HG03558 (cell line): ENCODE data around the gene LGALS9B.
"Not testable (repeated sequence)": the region's sequence is repeated elsewhere in the genome, so short reads cannot be mapped to it uniquely, and the experiment has no call there.

Experiments used
- ATAC-seq: cut with Tn5 transposase; IDR thresholded peaks from one replicate; pipeline ENCODE4 v1.9.1; 2021; ENCODE audit warnings: moderate number of reproducible peaks; ENCODE audit not compliant: unreplicated experiment; ENCODE audit errors: extremely low read depth

The LGALS9B gene

DNA sequence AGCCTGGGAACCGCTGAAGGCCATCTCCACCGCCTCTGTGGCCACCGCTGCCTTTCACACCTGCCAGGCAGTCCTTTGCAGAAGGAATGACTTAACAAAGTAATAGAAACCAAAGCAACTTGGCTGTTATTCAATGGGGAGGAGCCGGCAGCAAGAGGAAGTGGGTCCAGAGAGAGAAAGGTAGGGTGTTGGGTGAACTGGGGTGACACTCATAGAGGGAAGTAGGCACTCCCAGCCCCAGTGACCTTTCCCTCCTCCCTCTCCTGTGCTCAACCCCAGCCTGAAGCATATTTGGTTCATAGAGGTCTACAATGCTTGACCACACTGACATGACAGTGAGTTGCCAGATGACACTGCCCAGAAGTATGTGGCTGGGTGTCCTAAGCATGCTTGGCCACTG lies at the start of gene LGALS9B:
Gene LGALS9B, minus strand, starts transcription at position 93 of the 400 bp plus-strand sequence. Its CDS starts 69 bp downstream, at position 24.
- peak; percentile 74 for ATAC-seq

DNA sequence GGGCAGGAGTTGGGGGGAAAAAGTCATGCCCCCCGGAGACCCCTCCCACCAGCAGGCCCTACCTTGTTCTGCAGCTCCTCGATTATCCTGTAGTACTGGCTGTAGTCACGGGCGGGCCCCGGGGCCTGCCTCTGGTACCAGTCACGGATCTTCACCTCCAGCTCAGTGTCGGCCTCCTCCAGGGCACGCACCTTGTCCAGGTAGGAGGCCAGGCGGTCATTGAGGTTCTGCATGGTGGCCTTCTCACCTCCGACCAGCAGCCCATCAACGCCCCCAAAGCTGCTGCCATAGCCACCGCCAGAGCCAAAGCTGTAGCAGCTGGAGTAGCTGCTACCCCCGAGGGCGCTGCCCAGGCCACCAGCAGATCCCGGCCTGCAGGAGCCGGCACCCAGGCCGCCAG lies 49.6 kb upstream of the LGALS9B start:
- not testable (repeated sequence) for ATAC-seq

DNA sequence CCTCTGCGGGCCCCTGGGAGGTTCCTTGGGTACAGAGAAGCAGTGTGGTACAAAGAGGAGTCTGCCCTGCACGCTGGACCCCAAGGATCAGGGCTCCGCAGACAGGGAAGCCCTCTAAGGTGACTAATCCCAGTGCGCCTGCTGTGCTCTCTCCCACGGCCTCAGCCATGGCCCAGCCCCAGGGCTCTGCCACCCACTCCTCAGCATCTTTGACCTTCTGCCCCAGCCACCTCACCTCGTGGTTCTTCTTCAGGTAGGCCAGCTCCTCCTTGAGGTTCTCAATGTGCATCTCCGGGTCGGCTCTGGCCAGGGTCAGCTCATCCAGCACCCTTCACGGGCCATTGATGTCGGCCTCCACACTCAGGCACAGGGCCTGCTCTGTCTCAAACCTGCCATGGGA lies 47.8 kb upstream of the LGALS9B start:
- not testable (repeated sequence) for ATAC-seq

DNA sequence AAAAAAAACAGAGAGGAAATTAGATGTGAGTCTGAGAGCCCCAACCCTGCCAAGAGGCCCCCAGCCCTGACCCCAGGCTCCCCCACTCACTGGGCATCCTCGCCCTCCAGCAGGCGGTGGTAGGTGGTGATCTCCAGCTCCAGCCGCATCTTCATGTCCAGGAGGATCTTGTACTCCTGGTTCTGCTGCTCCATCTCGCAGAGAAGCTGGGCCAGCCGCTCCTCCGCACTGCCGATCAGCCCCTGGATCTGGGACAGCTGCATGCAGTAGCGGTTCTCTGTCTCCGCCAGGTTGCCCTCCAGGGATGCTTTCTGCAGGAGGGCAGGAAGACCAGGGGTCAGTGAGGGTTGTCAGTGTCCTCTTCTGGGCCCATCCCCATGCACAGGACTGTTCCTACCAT lies 46.2 kb upstream of the LGALS9B start:
- ATAC-seq, result not testable (repeated sequence)

DNA sequence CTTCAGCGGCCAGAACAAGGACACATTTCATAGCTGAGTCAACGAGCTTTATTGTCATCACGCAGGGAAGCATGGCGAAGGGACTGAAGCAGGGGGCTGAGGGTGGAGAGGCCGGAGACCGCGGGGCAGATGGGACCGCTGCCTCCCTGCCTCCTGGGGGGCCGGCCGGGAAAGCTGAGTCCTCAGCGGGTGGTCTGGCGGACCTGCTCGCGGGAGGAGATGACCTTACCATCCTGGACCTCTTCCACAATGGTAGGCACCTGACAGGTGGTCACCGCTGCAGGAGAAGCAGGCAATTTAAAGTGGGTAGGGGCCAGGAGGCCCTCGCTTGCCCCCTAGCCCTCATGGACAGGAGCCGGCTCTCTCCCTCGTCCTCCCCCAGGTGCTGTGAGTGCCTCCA lies 45.0 kb upstream of the LGALS9B start:
- not testable (repeated sequence) for ATAC-seq

GRCh38 chr17:20511778-20512177 lies 44.4 kb upstream of the LGALS9B start:
- not testable (repeated sequence) for ATAC-seq

GRCh38 chr17:20505333-20505732 lies 38.0 kb upstream of the LGALS9B start:
- ATAC-seq, result not testable (repeated sequence)

- not testable (repeated sequence) for ATAC-seq
Observed at GRCh38 chr17:20504388-20505066, 37.2 kb upstream of the LGALS9B start.

GRCh38 chr17:20501896-20502295 lies 34.6 kb upstream of the LGALS9B start:
- ATAC-seq, result not testable (repeated sequence)

- not testable (repeated sequence) for ATAC-seq
Observed at GRCh38 chr17:20500346-20500745, 33.0 kb upstream of the LGALS9B start.

DNA sequence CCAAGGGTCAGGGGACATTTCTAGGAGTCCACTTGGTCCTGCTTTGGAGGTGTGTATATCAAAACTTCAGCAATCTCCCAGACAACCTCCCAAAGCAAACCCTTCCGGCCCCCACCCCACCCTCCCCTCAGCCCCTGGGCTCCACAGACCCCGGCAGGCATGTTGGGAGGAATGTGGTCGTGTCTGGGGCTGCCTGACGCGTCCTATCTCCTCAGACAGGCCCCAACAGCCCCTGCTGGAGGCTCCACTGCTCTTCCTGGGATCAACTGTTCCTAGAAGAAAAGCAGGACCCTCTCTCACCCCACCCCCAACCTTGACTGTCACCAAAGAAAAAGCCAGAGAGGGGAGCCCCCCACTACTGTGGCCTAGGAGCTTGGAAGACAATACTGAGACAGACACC lies 28.1 kb upstream of the LGALS9B start:
- ATAC-seq, result not testable (repeated sequence)

DNA sequence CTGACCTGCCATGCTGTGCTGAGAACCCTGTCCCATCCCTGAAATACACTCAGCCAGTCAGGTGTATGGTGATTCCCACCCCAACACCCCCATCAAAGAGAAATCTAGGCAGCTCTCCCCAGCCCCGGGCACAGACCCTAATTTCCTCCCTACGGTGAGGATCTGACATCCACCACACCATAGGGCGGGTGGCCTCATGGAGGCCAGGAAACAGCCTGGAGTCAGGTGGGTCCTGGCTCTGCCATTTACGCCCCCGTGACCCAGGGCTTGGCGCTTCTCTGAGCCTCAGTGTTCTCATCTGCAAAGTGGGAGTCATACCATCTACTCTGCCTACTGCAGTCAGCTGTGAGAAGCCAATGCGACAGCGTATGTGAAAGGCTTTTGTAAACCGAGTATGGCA lies 27.4 kb upstream of the LGALS9B start:
- not testable (repeated sequence) for ATAC-seq

DNA sequence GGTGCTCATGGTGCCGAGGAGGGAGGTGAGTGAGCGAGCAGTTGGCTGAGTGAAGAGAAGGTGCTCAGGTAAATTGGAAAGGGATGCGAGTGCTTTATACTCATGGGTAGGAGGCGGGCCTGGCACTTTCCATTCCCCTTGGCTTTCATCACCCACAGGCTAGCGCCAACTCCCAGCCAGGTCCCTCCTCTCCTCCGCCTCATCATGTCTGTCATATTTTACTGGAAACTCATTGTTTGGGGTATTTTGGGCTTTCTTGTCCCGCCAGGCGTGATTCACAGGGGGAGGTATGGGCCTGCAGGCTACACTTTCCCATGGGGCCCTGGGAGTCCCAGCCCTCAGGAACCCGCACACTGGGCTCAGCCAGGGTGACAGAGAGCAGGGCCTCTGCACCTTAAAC lies 26.8 kb upstream of the LGALS9B start:
- not testable (repeated sequence) for ATAC-seq

DNA sequence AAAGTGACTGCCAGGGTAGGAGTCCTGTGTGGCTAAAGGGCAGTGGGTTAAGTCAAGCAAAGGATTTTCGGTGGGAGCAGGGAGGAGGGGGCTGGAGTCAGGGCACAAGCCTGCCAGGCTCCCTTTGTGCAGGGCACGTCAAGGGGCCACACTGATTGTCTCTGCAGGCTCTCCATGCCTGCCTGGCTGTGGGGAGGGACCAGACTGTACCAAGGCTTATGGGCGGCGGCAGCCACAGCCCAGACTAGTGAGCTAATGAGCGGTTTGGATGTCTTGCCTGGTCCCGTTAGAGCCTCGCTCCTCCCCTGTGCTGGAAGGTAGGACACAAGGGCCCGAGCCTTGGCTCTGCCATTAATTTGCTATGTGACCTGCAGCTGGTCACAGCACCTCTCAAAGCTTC lies 25.6 kb upstream of the LGALS9B start:
- ATAC-seq, result not testable (repeated sequence)

DNA sequence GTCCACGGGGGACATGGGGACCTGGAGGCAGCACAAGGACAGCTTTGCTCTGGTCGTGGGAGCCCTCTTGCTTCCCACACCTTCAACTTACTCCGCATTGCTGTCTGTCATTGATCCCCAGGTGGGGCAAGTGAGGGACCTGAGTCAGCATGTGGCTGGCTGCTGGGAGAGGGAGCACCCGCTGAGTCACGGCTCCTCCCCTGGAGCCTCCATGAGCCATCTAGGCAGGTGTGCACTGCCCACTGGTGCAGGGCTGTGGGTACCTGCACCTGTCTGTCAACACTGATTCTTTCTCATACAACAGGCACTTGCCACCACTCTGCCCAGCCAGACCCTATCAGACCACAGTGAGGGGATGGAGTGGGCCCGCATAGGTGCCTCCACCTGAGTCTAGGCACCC lies 24.8 kb upstream of the LGALS9B start:
- not testable (repeated sequence) for ATAC-seq

- not testable (repeated sequence) for ATAC-seq
Observed at GRCh38 chr17:20484930-20485329, 17.6 kb upstream of the LGALS9B start.

DNA sequence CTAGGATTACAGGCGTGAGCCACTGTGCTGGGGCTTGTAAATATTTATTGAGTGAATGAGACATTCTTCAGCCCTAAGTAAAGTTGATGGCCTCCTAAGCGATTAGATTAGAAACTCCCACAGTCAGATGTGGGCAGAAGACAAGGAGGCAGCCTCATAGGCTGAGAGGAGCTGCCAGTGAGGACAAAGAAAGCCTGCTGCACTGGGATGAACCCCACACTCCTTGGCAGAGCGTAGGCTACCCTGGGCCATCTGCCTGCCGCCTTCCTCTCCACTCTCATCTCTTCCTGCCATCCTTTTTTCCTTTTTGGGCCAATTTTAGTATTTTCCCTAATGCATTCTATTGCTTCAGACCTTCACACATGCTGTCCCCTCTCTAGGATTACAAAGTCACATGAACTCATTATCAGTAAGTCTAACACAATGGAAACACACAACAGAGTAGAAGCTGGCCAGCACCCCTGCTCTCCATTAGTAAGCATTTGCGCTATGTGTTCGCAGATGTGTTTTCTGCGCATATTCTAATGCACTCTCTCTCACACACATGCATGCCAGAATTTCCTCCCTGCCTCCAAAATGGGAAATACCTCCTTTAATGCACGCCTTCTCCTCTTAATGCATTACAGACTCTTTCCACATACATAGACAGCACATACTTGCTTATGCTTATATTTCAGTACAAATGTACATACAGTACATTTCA lies 12.7 kb upstream of the LGALS9B start:
- ATAC-seq, result not testable (repeated sequence)

GRCh38 chr17:20477398-20478071 lies 10.2 kb upstream of the LGALS9B start:
- not testable (repeated sequence) for ATAC-seq

GRCh38 chr17:20475137-20475831 lies 7.9 kb upstream of the LGALS9B start:
- not testable (repeated sequence) for ATAC-seq

DNA sequence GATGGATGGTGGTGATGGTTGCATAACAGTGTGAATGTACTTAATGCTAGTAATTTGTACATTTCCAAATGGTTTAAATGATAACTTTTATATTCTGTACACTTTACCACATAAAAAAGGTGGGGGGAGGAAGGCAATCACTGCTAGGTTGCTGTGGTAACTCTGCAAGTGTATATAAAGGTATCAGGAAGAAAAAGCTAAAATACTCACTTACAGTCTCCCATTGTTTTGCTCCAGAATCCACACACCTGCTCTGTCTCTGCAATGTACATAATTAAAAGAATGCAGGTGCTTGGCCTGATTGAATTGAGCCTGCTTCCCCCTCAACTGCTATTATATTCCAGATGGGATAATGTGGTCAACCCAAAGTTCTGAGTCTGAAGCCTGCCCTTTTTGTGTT lies 6.7 kb upstream of the LGALS9B start:
- ATAC-seq, result not testable (repeated sequence)
